ENCODE measurements around the gene FOXD4. TPM values are rescaled to one million over a fixed set of nuclear protein-coding genes. Genes with fewer than 3 reads are reported as not detected.
"Not testable (repeated sequence)": the region's sequence is repeated elsewhere in the genome, so short reads cannot be mapped to it uniquely, and the experiment has no call there.

Gene FOXD4
- total RNA-seq, result not detected

DNA sequence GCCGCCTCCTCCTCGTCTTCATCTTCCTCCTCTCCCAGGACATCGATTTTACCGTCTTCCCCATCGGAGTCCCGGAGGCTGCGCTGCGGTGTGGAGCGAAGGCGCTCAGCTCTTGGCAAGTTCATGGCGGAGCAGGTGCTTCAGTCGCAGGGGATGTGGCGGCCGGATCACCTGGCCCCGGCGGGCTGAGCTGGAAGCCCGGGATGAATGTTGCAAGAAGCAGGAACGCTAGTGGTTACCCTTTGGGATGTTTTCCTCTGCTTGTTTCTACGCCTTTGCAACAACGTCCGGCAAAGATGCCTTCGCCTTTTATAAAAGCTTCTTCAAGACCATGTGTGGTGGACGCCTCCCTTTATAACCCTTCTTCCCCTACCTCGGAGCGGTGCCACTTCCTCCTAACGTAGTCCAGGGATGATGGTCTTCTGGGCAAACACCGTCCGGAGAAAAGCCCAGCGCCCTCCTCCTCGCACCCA lies at the start of gene FOXD4:
Gene FOXD4 (minus strand): TSS at position 423 of the 473 bp plus-strand sequence. CDS start 298 bp downstream, at position 125.
- DNase-seq (ENCODE audit: low spot score in 2 of 2); H3K4me1 ChIP-seq; H3K9me3 ChIP-seq; H3K27ac ChIP-seq; H3K4me3 ChIP-seq; intact Hi-C loops (cut with DNase I); H3K36me3 ChIP-seq: not testable (repeated sequence)
- peaks cover 11% of the 10 kb centered on the region for H3K27me3 ChIP-seq

DNA sequence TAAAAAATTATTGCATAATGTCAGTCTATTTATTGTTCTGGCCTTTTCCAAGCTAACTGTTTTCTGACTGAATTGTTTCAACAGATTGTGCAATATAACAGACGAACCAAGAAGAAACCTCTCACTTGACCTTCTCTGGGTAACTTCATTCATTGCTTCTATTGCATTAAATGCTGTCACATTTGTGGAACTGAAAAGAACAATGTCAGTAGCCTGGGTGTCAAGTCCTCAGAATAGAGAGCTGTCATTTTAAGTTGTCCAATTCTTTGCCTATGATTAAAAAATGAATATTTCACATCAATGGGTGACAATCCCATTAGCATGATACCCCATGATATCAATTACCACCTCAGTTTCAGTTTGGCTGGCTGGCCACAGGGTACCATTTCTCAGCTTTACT lies 41.7 kb upstream of the FOXD4 start:
- DNase-seq (ENCODE audit: low spot score in 2 of 2); H3K36me3 ChIP-seq; H3K4me3 ChIP-seq; intact Hi-C loops (cut with DNase I); H3K9me3 ChIP-seq; H3K27me3 ChIP-seq; H3K27ac ChIP-seq; H3K4me1 ChIP-seq: not testable (repeated sequence)

GRCh38 chr9:151173-151572 lies 33.0 kb upstream of the FOXD4 start:
- DNase-seq (ENCODE audit: low spot score in 2 of 2); intact Hi-C loops (cut with DNase I); H3K27me3 ChIP-seq; H3K27ac ChIP-seq; H3K36me3 ChIP-seq; H3K4me3 ChIP-seq; H3K9me3 ChIP-seq; H3K4me1 ChIP-seq: not testable (repeated sequence)

GRCh38 chr9:139880-140279 lies 21.7 kb upstream of the FOXD4 start:
- H3K27me3 ChIP-seq, result not testable (repeated sequence)

DNA sequence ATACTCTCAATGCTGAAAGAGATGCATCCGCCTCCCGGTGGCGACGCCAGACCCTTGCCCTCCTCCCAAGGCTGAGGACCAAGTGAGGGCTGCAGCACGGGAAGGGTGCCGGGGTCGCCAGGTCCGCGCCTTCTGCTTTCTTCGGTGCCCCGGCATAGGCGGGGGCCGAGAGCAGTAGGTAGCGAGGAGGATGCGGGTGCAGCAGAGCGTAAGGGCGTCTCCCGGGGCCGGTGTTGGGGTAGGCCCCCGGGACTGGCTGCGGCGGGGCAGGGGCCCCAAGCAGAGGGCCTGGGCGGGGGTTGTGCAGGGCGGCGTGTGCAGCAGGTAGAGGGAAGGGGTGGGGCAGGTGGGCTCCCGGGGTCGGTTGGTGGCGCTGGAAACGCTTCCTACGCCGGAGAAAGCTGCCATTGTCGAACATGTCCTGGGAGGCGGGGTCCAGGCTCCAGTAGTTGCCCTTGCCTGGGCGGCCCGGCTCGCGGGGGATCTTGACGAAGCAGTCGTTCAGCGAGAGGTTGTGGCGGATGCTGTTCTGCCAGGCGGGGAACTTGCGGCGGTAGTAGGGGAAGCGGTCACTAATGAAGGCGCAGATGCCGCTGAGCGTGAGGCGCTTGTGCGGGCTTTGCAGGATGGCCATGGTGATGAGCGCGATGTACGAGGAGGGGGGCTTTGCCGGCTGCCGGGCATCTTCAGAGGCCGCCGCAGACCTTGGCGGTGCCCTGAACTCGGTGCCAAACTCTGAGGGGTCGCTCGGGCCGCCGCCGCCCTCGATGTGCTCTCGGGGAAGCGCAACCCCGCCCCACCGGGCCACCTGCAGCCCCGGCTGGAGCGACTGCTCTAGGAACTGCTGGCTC lies 848 bp downstream of the FOXD4 start:
- H3K36me3 ChIP-seq; H3K4me3 ChIP-seq; H3K9me3 ChIP-seq; H3K4me1 ChIP-seq; H3K27ac ChIP-seq; DNase-seq (ENCODE audit: low spot score in 2 of 2); intact Hi-C loops (cut with DNase I): not testable (repeated sequence)
- H3K27me3 ChIP-seq, result peaks cover 15% of the 10 kb centered on the region

More at GRCh38 chr9:139880-140279, 21.7 kb upstream of the FOXD4 start:
- H3K4me3 ChIP-seq; H3K9me3 ChIP-seq; H3K4me1 ChIP-seq; intact Hi-C loops (cut with DNase I); DNase-seq (ENCODE audit: low spot score in 2 of 2); H3K27ac ChIP-seq; H3K36me3 ChIP-seq: not testable (repeated sequence)

- peaks cover 16% of the 10 kb centered on the region for H3K27me3 ChIP-seq
- H3K27ac ChIP-seq; H3K36me3 ChIP-seq; DNase-seq (ENCODE audit: low spot score in 2 of 2); H3K4me3 ChIP-seq; H3K9me3 ChIP-seq; H3K4me1 ChIP-seq; intact Hi-C loops (cut with DNase I): not testable (repeated sequence)
These were observed 1.8 kb downstream of the FOXD4 start for GRCh38 chr9:116239-117077.

DNA sequence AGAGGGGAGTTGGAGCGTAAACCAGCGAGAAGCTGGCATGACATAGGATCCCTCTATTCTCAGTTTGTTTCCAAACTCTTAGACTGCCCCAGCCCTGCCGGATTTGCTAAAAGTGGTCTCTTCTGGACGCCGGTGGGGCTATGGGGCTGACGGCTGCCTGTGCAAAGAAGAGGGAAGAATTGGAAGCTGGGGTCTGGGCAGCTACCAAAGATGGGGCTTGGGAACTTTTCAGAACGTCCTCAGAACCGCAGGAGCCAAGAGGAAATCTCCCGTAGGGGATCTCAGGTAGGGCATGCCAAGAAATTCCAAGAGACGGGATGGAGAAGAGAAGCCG lies 3.1 kb downstream of the FOXD4 start:
- H3K36me3 ChIP-seq; H3K4me1 ChIP-seq; H3K27ac ChIP-seq; H3K9me3 ChIP-seq; intact Hi-C loops (cut with DNase I); DNase-seq (ENCODE audit: low spot score in 2 of 2): not testable (repeated sequence)
- peak overlapping the region; percentile 54 to 55 for H3K4me3 ChIP-seq
- peaks cover 16% of the 10 kb centered on the region for H3K27me3 ChIP-seq

DNA sequence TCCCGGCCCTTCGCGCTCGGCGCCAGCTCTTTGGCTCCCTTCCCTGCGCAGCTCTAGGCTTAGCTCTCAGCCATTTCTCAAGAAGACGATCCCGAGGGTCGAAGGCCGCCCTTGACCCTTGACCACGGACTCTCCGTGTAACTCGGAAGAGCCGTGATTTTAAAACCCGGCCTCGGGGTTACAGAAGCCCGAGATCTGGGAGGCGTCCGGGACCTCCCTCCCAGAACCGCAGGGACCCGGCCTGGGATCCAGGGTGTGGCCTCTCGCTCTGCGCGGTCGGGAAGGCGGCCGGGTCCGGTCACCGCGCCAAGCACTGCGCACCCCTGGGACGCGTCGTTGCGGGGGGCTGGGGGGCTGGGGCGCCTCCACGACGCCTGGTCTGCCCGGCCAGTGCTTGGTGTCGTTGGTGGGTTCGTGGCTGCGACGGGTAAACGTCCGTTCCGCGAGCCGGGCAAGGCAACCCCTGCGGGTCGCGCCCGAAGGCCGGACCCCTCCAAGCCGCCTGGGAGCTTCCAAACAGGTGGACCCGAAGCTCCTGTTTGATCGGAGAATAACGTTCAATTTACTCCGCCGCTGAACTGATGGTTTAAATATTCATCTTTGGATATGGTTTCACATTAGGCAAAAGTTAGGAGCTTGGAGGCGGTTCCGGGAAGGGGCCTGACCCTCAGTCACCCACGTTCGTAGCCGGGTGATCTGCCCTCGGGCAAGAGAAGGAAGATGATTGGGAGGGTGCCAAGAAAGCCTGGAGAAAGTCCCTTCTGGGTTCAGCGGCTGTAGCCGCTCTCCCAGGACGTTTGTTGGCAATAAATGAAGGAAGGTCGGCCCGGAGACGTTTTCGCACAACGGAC lies 3.7 kb downstream of the FOXD4 start:
- intact Hi-C loops (cut with DNase I); DNase-seq (ENCODE audit: low spot score in 2 of 2); H3K36me3 ChIP-seq; H3K27ac ChIP-seq; H3K9me3 ChIP-seq; H3K4me1 ChIP-seq: not testable (repeated sequence)
- Histone ChIP-seq H3K27me3 (peaks cover 16% of the 10 kb centered on the region), H3K4me3 (peak overlapping the region; percentile 54 to 55)

- intact Hi-C loops (cut with DNase I); H3K27ac ChIP-seq; H3K9me3 ChIP-seq; H3K4me1 ChIP-seq; H3K36me3 ChIP-seq; DNase-seq (ENCODE audit: low spot score in 2 of 2): not testable (repeated sequence)
- peak overlapping the region; percentile 54 to 55 for H3K4me3 ChIP-seq
- H3K27me3 ChIP-seq, result peaks cover 16% of the 10 kb centered on the region
These were observed 4.5 kb downstream of the FOXD4 start for GRCh38 chr9:113468-114266.

DNA sequence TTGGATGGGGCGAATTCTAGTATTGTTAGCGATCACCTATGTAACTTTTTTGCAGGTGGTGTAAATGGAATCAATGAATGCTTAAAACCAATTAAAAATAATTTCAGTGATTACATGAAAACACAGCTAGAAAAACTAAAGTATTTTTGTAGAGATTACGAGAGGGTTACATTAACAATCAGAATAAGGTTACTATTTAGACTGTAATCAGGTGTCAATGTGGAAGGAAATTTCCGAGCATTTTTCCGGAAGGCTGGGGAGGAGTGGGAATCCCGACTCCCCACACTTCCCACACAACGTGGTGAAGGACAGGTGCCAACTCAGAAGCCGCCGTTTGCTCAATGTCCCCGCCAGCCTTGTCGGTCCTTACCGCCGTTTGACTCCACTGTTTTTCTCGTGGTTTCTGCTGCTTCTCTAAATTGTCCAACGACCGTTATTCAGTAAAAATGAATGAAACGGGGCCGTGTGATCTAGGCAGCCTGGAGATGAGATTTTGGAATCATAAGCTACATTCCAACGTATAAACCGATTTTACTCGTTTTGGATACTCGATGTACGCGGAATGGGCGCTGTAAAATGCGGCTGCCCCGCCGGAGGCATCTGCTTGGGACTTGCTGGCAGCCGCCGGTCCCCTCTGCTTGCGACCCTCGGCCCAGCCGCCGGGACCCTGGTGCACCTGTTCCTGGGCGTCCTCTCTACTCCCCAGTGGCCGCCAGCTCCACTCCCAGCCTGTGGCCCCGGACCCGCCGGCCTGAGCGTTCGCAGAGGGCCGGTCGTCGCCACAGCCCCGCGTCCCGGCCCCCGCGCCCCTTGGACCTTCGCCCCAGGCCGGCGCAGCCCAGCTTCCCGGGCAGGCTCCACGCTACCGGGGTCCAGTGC lies 5.4 kb downstream of the FOXD4 start:
- H3K36me3 ChIP-seq; H3K9me3 ChIP-seq; H3K4me1 ChIP-seq; H3K27ac ChIP-seq; DNase-seq (ENCODE audit: low spot score in 2 of 2); intact Hi-C loops (cut with DNase I): not testable (repeated sequence)
- Histone ChIP-seq H3K27me3 (peaks cover 16% of the 10 kb centered on the region), H3K4me3 (peak overlapping the region in 1 of 2 donors; percentile 54)

DNA sequence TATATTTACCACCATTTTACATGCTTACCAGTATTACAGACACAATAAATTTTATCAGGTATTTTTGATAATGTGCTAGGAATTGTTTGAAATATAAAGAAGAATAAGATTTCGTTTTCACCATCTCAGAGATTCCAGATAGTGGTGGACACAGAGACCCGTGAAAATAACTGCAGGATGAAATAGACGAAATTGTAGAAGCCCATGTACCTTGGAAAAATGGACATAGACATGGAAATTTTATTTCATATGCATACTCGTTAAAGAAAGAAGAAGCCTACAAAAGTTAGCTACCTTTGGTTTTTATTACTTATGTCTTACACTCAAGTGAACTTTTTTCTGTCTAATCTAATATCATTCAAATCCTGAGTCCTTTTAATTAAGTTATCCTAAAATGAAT lies 7.5 kb downstream of the FOXD4 start:
- H3K27ac ChIP-seq; H3K4me3 ChIP-seq; H3K4me1 ChIP-seq; H3K36me3 ChIP-seq; DNase-seq (ENCODE audit: low spot score in 2 of 2); H3K9me3 ChIP-seq; intact Hi-C loops (cut with DNase I): not testable (repeated sequence)
- H3K27me3 ChIP-seq, result peaks cover 16% of the 10 kb centered on the region

- DNase-seq (ENCODE audit: low spot score in 2 of 2); H3K9me3 ChIP-seq; H3K27me3 ChIP-seq; H3K27ac ChIP-seq; intact Hi-C loops (cut with DNase I); H3K4me1 ChIP-seq; H3K36me3 ChIP-seq; H3K4me3 ChIP-seq: not testable (repeated sequence)
These were observed 8.7 kb downstream of the FOXD4 start for GRCh38 chr9:109540-109939.

Data from ascending aorta (tissue), 2 donors.